HCT116 (cell line): ENCODE data around the gene SYNRG. TPM values are rescaled to one million over a fixed set of nuclear protein-coding genes. Genes with fewer than 3 reads are reported as not detected.

ENCODE experiments used
- ATAC-seq: fragments of 200-7000 bp; cut with Tn5 transposase; 2 replicates; pipeline ENCODE4 v1.9.1; 2020; ENCODE audit warnings: mild to moderate bottlenecking, moderate library complexity
- BruUV-seq: library from RNA; stranded (reverse); fragments of 400-500 nt; replicated peaks from 2 replicates; lab custom pipeline; 2021; lab: Mats Ljungman, UMichigan
- CTCF ChIA-PET: fragments of 300-600 bp; sonication (Branson Sonifier 250); formaldehyde crosslinking; loops from one replicate; lab custom pipeline; 2021; ENCODE audit warnings: antibody characterized with exemption; lab: Charles Lee
- POLR2A ChIA-PET: fragments of 300-600, 350-600 bp; sonication (Branson Sonifier 250); formaldehyde crosslinking; loops from one replicate; lab custom pipeline; 2021; ENCODE audit warnings: antibody characterized with exemption; lab: Charles Lee
- RAD21 ChIA-PET, 2 experiments: fragments of 300-600 bp; sonication (Branson Sonifier 250); formaldehyde crosslinking; loops; one replicate each; lab custom pipeline; 2023; ENCODE audit warnings: low total read pairs in 2 of 2; ENCODE audit not compliant: uncharacterized antibody in 2 of 2, unreplicated experiment in 2 of 2, low non-redundant PET in 1 of 2; lab: Charles Lee
- DNase-seq: peaks from one replicate; pipeline ENCODE4 v3.0.0-alpha.2; 2010; ENCODE audit warnings: low read depth, low spot score
- H2AFZ ChIP-seq: fragments of 200-600 bp; shearing (Covaris generic), sonication (generic); 2 replicates; pipeline ENCODE4 v1.6.1; 2017; ENCODE audit warnings: low read depth, mixed run types, mixed read lengths, antibody characterized with exemption, low read length; ENCODE audit not compliant: poor library complexity, severe bottlenecking
- H3K27ac ChIP-seq: 2 replicates; pipeline ENCODE4 v1.5.1; 2012; ENCODE audit warnings: low read depth, low read length
- H3K27me3 ChIP-seq: fragments of 200-600 bp; sonication (generic); 2 replicates; pipeline ENCODE4 v1.6.1; 2016; ENCODE audit warnings: mixed run types, low read length, mixed read lengths; ENCODE audit not compliant: insufficient read depth
- H3K36me3 ChIP-seq, 2 experiments: fragments of 200-500 bp in 1 of 2; fragments of 200-600 bp in 1 of 2; sonication (Bioruptor generic) in 1 of 2; sonication (generic) in 1 of 2; 2 replicates each; pipeline versions ENCODE4 v1.5.1 to v1.6.1; 2014 to 2016; ENCODE audit warnings: low read length in 2 of 2, inconsistent platforms in 1 of 2, mixed read lengths in 1 of 2, mixed run types in 1 of 2; ENCODE audit not compliant: insufficient read depth in 2 of 2, control insufficient read depth in 1 of 2
- H3K4me1 ChIP-seq, 2 experiments: fragments of 200-600 bp in 1 of 2; sonication (generic) in 1 of 2; 2 replicates each; pipeline versions ENCODE4 v1.5.1 to v1.6.1; 2012 to 2017; ENCODE audit warnings: low read length in 2 of 2, inconsistent platforms in 1 of 2, mild to moderate bottlenecking in 1 of 2, mixed read lengths in 1 of 2, mixed run types in 1 of 2, moderate library complexity in 1 of 2; ENCODE audit not compliant: insufficient read depth in 2 of 2, control insufficient read depth in 1 of 2
- H3K4me2 ChIP-seq: fragments of 200-600 bp; sonication (generic); 2 replicates; pipeline ENCODE4 v1.6.1; 2017; ENCODE audit warnings: mixed run types, low read length, mixed read lengths
- H3K4me3 ChIP-seq, 2 experiments: fragments of 200-600 bp in 1 of 2; sonication (generic) in 1 of 2; replicated peaks in 1 of 2; 2 replicates each; pipeline ENCODE4 v1.5.1; 2011 to 2016; ENCODE audit warnings: low read length in 2 of 2, control low read depth in 1 of 2, low read depth in 1 of 2, mild to moderate bottlenecking in 1 of 2, mixed read lengths in 1 of 2, mixed run types in 1 of 2
- H3K79me2 ChIP-seq: fragments of 200-600 bp; sonication (generic); 2 replicates; pipeline ENCODE4 v1.6.1; 2017; ENCODE audit warnings: mild to moderate bottlenecking, mixed run types, low read length, moderate library complexity, mixed read lengths; ENCODE audit not compliant: insufficient read depth
- H3K9ac ChIP-seq: fragments of 200-600 bp; sonication (generic); 2 replicates; pipeline ENCODE4 v1.6.1; 2016; ENCODE audit warnings: low read length, mixed read lengths
- H3K9me2 ChIP-seq: fragments of 200-600 bp; sonication (generic), shearing (Covaris generic); 2 replicates; pipeline ENCODE4 v1.6.1; 2017; ENCODE audit warnings: mixed run types, mild to moderate bottlenecking, moderate library complexity; ENCODE audit not compliant: insufficient read depth
- H3K9me3 ChIP-seq, 2 experiments: fragments of 200-500 bp in 1 of 2; fragments of 200-600 bp in 1 of 2; sonication (Bioruptor generic) in 1 of 2; sonication (generic) in 1 of 2; 2 replicates each; pipeline ENCODE4 v1.6.1; 2014 to 2017; ENCODE audit warnings: low read length in 2 of 2, mixed read lengths in 2 of 2, inconsistent platforms in 1 of 2, low read depth in 1 of 2, mild to moderate bottlenecking in 1 of 2, mixed run types in 1 of 2, moderate library complexity in 1 of 2; ENCODE audit not compliant: control insufficient read depth in 1 of 2, insufficient read depth in 1 of 2
- H4K20me1 ChIP-seq: fragments of 200-600 bp; sonication (generic), shearing (Covaris generic); 2 replicates; pipeline ENCODE4 v1.6.1; 2017; ENCODE audit warnings: mixed run types, mild to moderate bottlenecking, moderate library complexity; ENCODE audit not compliant: insufficient read depth
- ATF3 ChIP-seq: IDR thresholded peaks from 2 replicates; pipeline ENCODE4 v1.6.1; 2012
- CBX3 ChIP-seq: IDR thresholded peaks from 2 replicates; pipeline ENCODE4 v1.6.1; 2012; ENCODE audit warnings: low read depth
- CEBPB ChIP-seq: IDR thresholded peaks from 2 replicates; pipeline ENCODE4 v1.6.1; 2012; ENCODE audit warnings: low read depth
- CTCF ChIP-seq, 3 experiments: fragments of 200-600 bp in 1 of 3; sonication (generic) in 1 of 3; IDR thresholded peaks in 2 of 3; conservative IDR thresholded peaks in 1 of 3; 2 replicates each; pipeline ENCODE4 v1.5.1; 2012 to 2017; ENCODE audit warnings: low read depth in 2 of 3, low read length in 2 of 3, antibody characterized with exemption in 1 of 3, borderline replicate concordance in 1 of 3, control low read depth in 1 of 3, mild to moderate bottlenecking in 1 of 3, mixed read lengths in 1 of 3, mixed run types in 1 of 3, moderate library complexity in 1 of 3; ENCODE audit not compliant: insufficient read depth in 1 of 3
- EGR1 ChIP-seq: IDR thresholded peaks from 2 replicates; pipeline ENCODE4 v1.6.1; 2012; ENCODE audit warnings: low read depth
- EZH2 ChIP-seq: fragments of 200-600 bp; sonication (generic); IDR thresholded peaks from 2 replicates; pipeline ENCODE4 v1.6.1; 2017; ENCODE audit warnings: antibody characterized with exemption, mixed run types
- EZH2phosphoT487 ChIP-seq: fragments of 200-600 bp; IDR thresholded peaks from 2 replicates; pipeline ENCODE4 v1.6.1; 2018; ENCODE audit warnings: antibody characterized with exemption, borderline replicate concordance
- FOSL1 ChIP-seq: IDR thresholded peaks from 2 replicates; pipeline ENCODE4 v1.6.1; 2012; ENCODE audit warnings: low read depth
- MAX ChIP-seq: IDR thresholded peaks from 2 replicates; pipeline ENCODE4 v1.6.1; 2012
- POLR2AphosphoS5 ChIP-seq: IDR thresholded peaks from 2 replicates; pipeline ENCODE4 v1.6.1; 2011; ENCODE audit warnings: mild to moderate bottlenecking, low read depth, low read length, moderate library complexity
- RAD21 ChIP-seq: IDR thresholded peaks from 2 replicates; pipeline ENCODE4 v1.6.1; 2012; ENCODE audit warnings: low read depth, mild to moderate bottlenecking
- SIN3A ChIP-seq: IDR thresholded peaks from 2 replicates; pipeline ENCODE4 v1.6.1; 2012; ENCODE audit warnings: low read depth
- TCF7L2 ChIP-seq: IDR thresholded peaks from 2 replicates; pipeline ENCODE4 v1.7.0; 2011; ENCODE audit warnings: borderline replicate concordance, inconsistent platforms; ENCODE audit not compliant: insufficient read depth, insufficient read length; ENCODE audit errors: extremely low read depth
- ZBTB33 ChIP-seq: IDR thresholded peaks from 2 replicates; pipeline ENCODE4 v1.6.1; 2011; ENCODE audit warnings: mild to moderate bottlenecking, low read length, moderate library complexity; ENCODE audit not compliant: insufficient replicate concordance; ENCODE audit errors: extremely low read depth
- ZFX ChIP-seq: fragments of 450-650 bp; IDR thresholded peaks from 2 replicates; pipeline ENCODE4 v1.6.1; 2017
- intact Hi-C: fragments of 100-400 bp; cut with micrococcal nuclease; formaldehyde crosslinking; loops from 2 replicates; pipeline ENCODE4 v1.10.0; 2022
- total RNA-seq: library from RNA; stranded (reverse); gene quantifications from one replicate; pipeline ENCODE4 v1.2.1, GENCODE V29; 2021; ENCODE audit not compliant: unreplicated experiment

SYNRG gene
- total RNA-seq, 1 experiment from 2014 or later, result 23.8 TPM

- TF ChIP-seq CTCF (IDR thresholded peaks at IDR 0.05 in 2 of 3, conservative IDR thresholded peaks at IDR 0.05 in 1 of 3; ENCODE audit: borderline replicate concordance in 1 of 3, insufficient read depth in 1 of 3, low read depth in 2 of 3, low read length in 2 of 3) (no peak), FOSL1 (peak; percentile 58), CEBPB (no peak)
Measured at GRCh38 chr17:37490638-37491614, 118.3 kb downstream of the SYNRG start (continued).

- peaks cover 49 to 71% of the 10 kb centered on the region in 2 experiments for H3K4me1 ChIP-seq
- BruUV-seq, result no TSS peak
- intact Hi-C loops, result loop anchor here (2.0 to 5.0 kb wide), 2 partner anchors 83 to 117 kb away; partner anchors contain the start of genes ACACA, SYNRG and TADA2A
- H3K4me2 ChIP-seq, result peak overlapping the region; percentile 86
- H3K9me3 ChIP-seq, result no peaks in the 10 kb centered on the region
- peak overlapping the region; percentile 76 for H3K27ac ChIP-seq
- ATAC-seq (peak; percentile 23), DNase-seq (no peak)
- H4K20me1 ChIP-seq, result peaks cover 9% of the 10 kb centered on the region; the same call in 1 of the 2 replicates
- no peaks in the 10 kb centered on the region for H3K27me3 ChIP-seq
- no peak overlapping the region for H2AFZ ChIP-seq
- peak overlapping the region; percentile 72 to 76 for H3K4me3 ChIP-seq
- H3K9ac ChIP-seq, result peak overlapping the region; percentile 78
- no peaks in the 10 kb centered on the region for H3K9me2 ChIP-seq
- CTCF ChIA-PET, result no interaction called here
- POLR2A ChIA-PET, result no interaction called here
- RAD21 ChIA-PET, result no interaction called here
- no peaks in the 10 kb centered on the region for H3K36me3 ChIP-seq
- peaks cover 51% of the 10 kb centered on the region for H3K79me2 ChIP-seq
- TF ChIP-seq EZH2phosphoT487 (no peak), ZBTB33 (no peak), POLR2AphosphoS5 (no peak; the same call in 1 of the 2 replicates), TCF7L2 (no peak), SIN3A (no peak), CTCF (IDR thresholded peaks at IDR 0.05 in 2 of 3, conservative IDR thresholded peaks at IDR 0.05 in 1 of 3; ENCODE audit: borderline replicate concordance in 1 of 3, insufficient read depth in 1 of 3, low read depth in 2 of 3, low read length in 2 of 3) (peak in 1 of 3 experiments; percentile 21; a peak in 1 of 6 replicates), MAX (no peak), ZFX (0 out of 2 replicates have a peak, but pooled peaks have one; percentile 49), EZH2 (no peak), CBX3 (no peak), EGR1 (peak; percentile 70), ATF3 (no peak), RAD21 (no peak), CEBPB (no peak)
Measured at GRCh38 chr17:37490022-37490587, 119.1 kb downstream of the SYNRG start.
